GM18951 (cell line): ENCODE results near the gene CMSS1.

Experiments
- POLR2A ChIP-seq: IDR thresholded peaks from 4 replicates; pipeline ENCODE4 v1.6.1; 2011; ENCODE audit warnings: mild to moderate bottlenecking; ENCODE audit not compliant: insufficient read length, insufficient read depth; ENCODE audit errors: extremely low read depth
- in situ Hi-C: fragments of 300-500 bp; cut with MboI; formaldehyde crosslinking; loops from one replicate; pipeline ENCODE4 v1.12.0; 2022; ENCODE audit warnings: low sequenced_read_pairs, mixed read lengths, inconsistent platforms; ENCODE audit not compliant: unreplicated experiment

Gene CMSS1

DNA sequence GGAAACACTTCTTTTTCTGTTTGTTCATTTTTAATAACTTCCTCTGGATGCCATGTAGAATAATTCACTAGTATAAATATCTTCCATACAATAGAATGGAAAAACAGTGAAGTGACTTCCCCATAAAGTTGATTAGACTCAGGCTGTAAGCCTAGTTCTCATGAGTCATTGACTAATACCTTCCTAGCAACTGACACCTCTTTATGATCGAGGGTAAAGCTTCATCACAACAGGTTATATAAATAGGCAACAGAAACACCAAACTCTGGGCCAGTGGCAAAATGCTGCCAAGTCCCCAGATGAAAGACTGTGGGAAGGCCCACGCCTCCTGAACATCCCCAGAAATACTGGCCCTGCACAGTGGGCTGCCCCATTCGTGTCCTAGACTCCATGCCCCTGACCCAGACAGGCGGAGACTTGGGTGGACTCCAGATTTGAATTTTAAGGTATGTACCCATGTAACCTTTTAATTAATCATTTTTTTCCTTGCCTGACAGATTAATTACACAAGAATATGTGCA lies 371.8 kb downstream of the CMSS1 start:
- in situ Hi-C loops = no loop called here
- no peak for TF ChIP-seq POLR2A

DNA sequence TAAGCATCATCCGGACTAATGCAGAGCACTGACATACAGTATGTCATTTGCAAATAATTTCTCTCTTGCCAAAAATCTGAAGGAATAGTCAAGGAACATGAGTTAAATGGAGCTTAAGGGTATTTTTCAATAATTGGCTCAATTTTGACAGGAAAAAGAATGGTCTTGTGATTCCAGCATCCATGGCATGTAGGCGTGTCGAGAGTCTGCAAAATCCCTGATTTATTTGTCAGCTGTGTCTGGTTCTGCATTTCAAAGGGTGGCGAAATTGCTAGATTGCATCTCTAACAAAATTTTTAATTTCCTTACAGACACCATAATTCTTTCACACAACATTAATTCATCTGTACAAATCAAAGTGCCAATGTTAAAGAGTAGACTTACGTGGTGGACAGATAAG lies 377.7 kb downstream of the CMSS1 start:
- in situ Hi-C loops = no loop called here
- no peak for TF ChIP-seq POLR2A

DNA sequence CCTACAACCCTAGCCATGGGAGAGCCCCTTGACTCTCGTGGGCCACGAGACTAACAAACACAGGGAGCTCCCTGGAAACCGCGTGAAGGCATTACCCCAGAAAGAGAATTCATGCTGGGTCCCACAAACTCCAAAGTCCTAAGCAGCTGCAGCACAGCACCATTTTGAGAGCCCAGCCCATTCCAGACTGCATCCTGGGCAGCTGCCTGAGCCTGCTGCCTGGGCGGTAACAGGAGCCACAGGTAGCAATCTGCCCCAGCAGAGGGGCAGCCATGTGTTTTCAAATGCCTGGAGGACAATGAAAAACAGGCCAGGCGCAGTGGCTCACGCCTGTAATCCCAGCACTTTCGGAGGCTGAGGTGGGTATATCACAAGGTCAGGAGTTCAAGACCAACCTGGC lies 380.2 kb downstream of the CMSS1 start:
- in situ Hi-C loops = no loop called here
- TF ChIP-seq POLR2A = no peak

DNA sequence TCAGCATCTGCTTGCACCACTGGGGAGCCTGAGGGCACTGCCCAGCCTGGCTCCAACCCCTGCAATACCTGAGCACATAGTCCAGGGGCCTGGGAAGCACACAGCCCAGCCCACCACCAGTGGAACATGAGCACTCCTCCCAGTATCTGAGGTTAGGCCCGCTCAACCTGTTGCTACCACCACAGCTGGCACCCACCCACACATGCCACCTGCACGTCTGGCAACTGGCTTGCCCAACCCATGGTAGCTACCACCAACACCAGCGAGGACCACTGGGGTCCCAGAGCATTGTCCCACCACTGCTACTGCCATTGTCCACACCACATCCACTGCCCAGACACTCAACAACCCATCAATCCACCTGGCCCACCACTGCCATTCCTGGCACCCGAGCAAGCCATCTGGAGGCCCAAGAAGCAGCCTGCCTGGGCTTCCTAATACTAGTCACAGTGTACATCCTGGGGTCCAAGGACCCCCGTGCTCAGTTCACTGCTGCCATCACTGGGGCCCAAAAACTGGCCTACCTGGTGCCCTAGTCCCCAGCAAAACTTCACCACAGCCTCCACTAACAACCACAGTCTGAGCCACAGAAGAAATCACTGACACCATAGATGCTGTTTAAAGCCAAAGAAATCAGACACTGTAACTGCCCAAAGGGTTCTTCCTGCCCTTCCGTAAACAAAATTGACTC lies 381.1 kb downstream of the CMSS1 start:
- in situ Hi-C loops = no loop called here
- TF ChIP-seq POLR2A = no peak

DNA sequence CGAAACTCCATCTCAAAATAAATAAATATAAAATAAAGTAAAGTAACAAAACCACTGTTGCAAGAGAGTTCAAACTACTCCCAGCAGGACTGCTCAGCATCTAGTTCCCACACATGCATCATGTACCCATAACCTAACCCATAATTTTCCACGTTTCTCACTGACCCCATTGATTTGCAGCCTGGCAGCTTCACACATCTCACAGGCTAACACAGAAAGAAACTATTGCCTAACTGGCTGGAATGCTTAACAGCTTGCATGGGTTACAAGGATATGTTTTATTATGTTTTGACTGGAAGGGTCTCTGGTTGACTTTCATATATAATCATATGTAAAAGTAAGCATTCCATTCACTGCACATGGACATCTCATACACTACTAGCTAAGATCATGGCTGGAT lies 387.5 kb downstream of the CMSS1 start:
- in situ Hi-C loops = no loop called here
- TF ChIP-seq POLR2A = no peak

DNA sequence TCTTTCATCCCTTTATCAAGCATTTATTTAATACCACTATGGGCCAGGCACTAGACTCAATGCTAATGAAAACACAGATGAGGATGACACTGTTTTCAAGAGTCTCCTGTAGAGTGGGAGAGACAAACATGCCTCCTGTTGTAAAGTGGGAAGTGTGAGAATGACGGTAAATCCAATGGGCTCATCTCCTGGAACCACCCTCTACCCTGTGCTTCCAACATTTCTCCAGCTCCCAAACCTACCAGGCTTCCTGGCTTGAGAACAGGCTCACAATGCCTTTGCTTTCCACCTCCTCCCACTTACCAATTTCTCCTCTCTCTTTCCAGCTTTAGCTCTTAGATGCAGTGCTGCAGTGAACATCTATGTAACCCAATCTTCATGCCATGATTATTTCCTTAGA lies 389.0 kb downstream of the CMSS1 start:
- in situ Hi-C loops = no loop called here
- no peak for TF ChIP-seq POLR2A

DNA sequence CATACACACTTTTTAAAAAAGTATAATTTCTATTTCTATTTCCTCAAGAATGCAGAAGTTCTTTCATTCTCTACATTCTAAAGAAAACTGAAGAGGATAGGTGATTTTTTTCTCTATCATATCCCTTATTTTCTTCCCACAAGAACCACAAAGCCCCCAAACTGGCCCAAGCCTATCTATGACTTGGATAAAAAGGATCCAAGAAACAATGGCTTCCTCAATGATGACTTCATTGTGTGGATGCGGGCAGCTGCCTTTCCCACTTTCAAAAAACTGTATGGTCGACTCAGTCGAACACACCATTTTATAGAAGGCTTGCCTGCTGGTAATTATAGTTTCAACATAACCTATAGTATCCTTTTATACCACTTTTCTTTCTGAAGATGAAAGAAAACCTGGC lies 390.2 kb downstream of the CMSS1 start:
- no peak for TF ChIP-seq POLR2A
- in situ Hi-C loops = no loop called here

DNA sequence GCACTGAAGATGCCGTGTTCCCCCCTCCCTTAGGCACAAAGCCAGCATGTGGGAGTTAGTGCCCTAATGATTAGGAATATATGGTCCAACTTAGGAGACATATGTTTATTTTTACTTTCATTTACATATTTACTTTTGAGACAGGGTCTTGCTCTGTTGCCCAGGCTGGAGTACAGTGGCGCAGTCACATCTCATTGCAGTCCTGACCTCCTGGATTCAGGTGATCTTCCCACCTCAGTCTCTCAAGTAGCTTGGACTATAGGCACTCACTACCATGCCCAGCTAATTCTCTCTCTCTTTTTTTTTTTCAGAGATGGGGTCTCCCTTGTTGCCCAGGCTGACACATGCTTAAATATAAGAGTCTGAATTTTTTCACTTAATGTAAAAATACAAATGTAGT lies 391.5 kb downstream of the CMSS1 start:
- no peak for TF ChIP-seq POLR2A
- in situ Hi-C loops = no loop called here

DNA sequence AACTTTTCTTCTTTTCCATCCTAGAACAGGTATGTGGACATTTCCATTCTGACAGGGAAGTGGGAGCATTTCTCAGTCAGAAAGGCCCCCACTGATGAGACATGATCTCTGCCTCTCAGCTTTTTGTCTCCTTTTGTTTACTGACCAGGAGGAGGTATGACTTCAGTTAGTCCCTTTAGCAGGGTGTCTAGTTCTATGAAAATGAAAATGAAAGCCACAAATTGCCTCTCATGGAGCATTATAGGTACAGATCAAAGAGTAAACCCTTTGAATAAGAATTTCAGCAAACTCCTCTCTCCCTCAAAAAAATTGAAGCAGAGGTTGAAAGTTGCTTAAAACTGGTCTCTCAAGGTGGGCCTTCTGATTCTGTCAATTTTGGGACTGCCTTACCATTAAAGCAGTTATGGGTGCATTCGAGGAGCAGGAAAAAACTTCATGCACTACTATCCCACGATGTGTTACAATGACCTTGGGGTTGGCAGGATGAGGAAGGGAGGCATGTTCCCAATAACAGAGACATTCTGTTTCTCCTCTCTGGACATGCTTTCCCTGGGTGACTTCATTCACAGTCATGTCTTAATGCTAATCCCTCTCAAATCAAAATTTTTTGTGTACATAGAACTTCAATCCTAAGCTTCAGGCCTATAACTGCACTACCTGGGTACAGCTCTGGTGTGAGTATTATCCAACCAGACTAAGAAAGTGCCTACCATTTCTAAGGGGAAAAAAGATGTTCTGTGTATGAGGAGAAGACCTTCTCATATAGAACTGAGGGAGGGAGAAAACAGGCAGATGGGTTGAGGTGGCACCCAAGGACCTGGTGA lies 392.5 kb downstream of the CMSS1 start:
- in situ Hi-C loops = no loop called here
- no peak for TF ChIP-seq POLR2A

DNA sequence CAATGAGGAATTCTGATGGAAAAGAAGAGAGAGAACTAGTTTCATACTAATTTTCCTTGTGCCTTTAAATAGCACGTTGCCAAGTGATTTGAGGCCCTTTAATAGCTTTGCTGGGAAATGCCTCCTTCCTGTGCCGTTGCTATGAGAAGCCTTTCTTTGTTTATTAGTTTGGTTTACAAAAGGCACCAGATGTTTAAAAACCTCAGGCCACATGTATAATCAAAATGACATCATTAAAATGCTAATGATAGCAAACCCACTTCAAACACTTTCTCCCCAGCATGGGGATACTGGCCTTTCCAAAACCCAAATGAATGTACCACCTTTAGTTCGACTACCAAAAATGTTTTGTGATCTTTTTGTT lies 393.1 kb downstream of the CMSS1 start:
- in situ Hi-C loops = no loop called here

DNA sequence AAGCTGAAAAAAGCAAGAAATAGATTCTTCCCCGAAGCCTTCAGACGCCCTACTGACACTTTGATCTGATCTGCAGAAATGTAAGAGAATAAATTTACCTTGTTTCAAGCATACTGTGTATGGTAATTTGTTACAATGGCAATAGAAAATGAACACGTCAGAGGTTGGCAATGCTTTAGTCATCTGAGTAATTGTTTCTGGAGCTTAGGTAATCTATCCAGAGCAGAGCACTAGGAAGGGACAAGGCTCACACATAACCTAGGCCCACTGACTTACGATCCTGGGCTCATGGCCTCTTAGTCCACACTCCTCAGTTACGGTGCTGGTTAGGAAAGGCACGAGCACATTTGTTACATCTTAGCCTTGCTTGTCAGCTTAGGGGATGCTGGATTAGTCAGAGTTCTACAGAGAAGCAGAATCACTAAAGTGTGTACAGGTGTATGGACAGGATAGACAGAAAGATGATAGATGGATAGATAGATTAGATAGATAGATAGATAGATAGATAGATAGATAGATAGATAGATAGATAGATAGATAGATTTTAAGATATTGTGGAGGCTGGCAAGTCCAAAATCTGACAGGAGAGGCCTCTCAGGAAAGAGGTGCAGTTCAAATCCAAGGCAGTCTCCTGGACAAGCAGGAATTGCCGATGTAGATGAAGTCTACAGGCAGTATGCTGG lies 396.4 kb downstream of the CMSS1 start:
- in situ Hi-C loops = no loop called here
- no peak for TF ChIP-seq POLR2A

More for the DNA sequence above, 393.1 kb downstream of the CMSS1 start:
- TF ChIP-seq POLR2A = no peak

DNA sequence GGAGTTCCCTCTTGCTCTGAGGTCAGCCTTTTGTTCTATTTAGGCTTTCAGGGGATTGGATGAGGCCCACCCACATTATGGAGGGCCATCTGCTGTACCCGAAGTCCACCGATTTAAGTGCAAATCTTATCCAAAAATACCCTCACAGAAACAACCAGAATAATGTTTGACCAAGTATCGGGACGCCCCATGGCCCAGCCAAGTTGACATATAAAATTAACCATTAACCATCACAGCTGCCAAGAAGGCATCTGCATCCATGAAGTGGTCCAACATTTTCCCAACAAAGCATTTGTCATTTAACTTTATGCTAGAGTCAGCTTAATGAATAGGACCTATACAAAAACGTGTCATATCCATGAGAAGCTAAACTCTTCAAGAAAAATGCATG lies 396.9 kb downstream of the CMSS1 start:
- in situ Hi-C loops = no loop called here
- TF ChIP-seq POLR2A = no peak

DNA sequence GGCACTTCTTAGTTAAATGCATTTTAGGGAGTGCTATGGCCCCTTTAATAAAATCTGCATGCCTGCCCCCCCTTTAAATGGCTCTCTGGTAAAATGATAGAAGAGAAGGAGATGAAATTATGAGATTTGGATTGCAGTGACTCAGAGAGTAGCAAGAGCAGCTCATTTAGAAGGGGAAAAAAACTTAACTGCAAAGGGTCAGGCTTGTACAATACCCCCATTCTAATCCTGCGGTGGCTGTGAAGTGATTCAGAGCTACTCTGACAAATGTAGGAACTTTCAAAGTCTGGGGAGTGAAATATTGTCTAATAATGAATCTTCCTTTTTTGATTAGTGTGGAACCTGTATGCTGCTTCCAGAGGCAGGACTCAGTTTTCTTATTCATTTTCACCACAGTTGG lies 399.1 kb downstream of the CMSS1 start:
- in situ Hi-C loops = no loop called here
- TF ChIP-seq POLR2A = no peak
